Caco-2 (cell line): ENCODE results near the gene RTN4RL1. TPM values are rescaled to one million over a fixed set of nuclear protein-coding genes. Genes with fewer than 3 reads are reported as not detected.

ENCODE experiments used
- BruUV-seq: library from RNA; stranded (reverse); fragments of 400-500 nt; replicated peaks from 2 replicates; lab custom pipeline; 2021; lab: Mats Ljungman, UMichigan
- CTCF ChIA-PET: fragments of 300-600 bp; sonication (Branson Sonifier 250); formaldehyde crosslinking; loops from one replicate; lab custom pipeline; 2022; ENCODE audit warnings: antibody characterized with exemption; lab: Charles Lee
- POLR2A ChIA-PET: fragments of 300-600 bp; sonication (Branson Sonifier 250); formaldehyde crosslinking; loops from one replicate; lab custom pipeline; 2022; ENCODE audit warnings: antibody characterized with exemption; lab: Charles Lee
- DNase-seq, 2 experiments: peaks; one replicate each; pipeline versions ENCODE4 v3.0.0 to v3.0.0-alpha.2; 2020 to 2022
- H3K27me3 ChIP-seq: replicated peaks from 2 replicates; pipeline ENCODE4 v1.6.0; 2011; ENCODE audit warnings: low read length; ENCODE audit not compliant: control insufficient read depth, insufficient read depth
- H3K36me3 ChIP-seq: 2 replicates; pipeline ENCODE4 v1.5.1; 2011; ENCODE audit warnings: low read length; ENCODE audit not compliant: control insufficient read depth, insufficient read depth
- H3K4me1 ChIP-seq: fragments of 250-450 bp; sonication (Bioruptor Pico); 2 replicates; pipeline ENCODE4 v1.5.1; 2020; ENCODE audit warnings: mild to moderate bottlenecking
- H3K4me3 ChIP-seq: 2 replicates; pipeline ENCODE4 v1.5.1; 2011; ENCODE audit warnings: low read depth, mild to moderate bottlenecking, control low read depth, low read length
- H3K9me3 ChIP-seq: fragments of 250-450 bp; sonication (Bioruptor Pico); 2 replicates; pipeline ENCODE4 v1.5.1; 2020; ENCODE audit warnings: mild to moderate bottlenecking, moderate library complexity
- H3K27ac Mint-ChIP-seq: one replicate; pipeline ENCODE4 v1.8.0; 2022; ENCODE audit warnings: mixed read lengths; ENCODE audit not compliant: unreplicated experiment
- H3K27me3 Mint-ChIP-seq: one replicate; pipeline ENCODE4 v1.8.0; 2022; ENCODE audit warnings: mixed read lengths; ENCODE audit not compliant: insufficient read depth, unreplicated experiment
- H3K36me3 Mint-ChIP-seq: one replicate; pipeline ENCODE4 v1.8.0; 2022; ENCODE audit warnings: mild to moderate bottlenecking, mixed read lengths; ENCODE audit not compliant: insufficient read depth, unreplicated experiment
- H3K4me1 Mint-ChIP-seq: one replicate; pipeline ENCODE4 v1.8.0; 2022; ENCODE audit warnings: low read depth, mixed read lengths; ENCODE audit not compliant: unreplicated experiment
- H3K4me3 Mint-ChIP-seq: one replicate; pipeline ENCODE4 v1.8.0; 2022; ENCODE audit warnings: mild to moderate bottlenecking, moderate library complexity, mixed read lengths; ENCODE audit not compliant: unreplicated experiment
- H3K9me3 Mint-ChIP-seq: one replicate; pipeline ENCODE4 v1.8.0; 2022; ENCODE audit warnings: mixed read lengths; ENCODE audit not compliant: unreplicated experiment
- CTCF ChIP-seq, 2 experiments: fragments of 200-600 bp in 1 of 2; IDR thresholded peaks; 1 replicate in 1 of 2; 2 replicates in 1 of 2; pipeline versions ENCODE4 v1.5.1 to v1.8.0; 2011 to 2022; ENCODE audit warnings: antibody characterized with exemption in 1 of 2, control low read depth in 1 of 2, inconsistent platforms in 1 of 2, low read depth in 1 of 2, low read length in 1 of 2, mild to moderate bottlenecking in 1 of 2, moderate library complexity in 1 of 2; ENCODE audit not compliant: insufficient read depth in 1 of 2, severe bottlenecking in 1 of 2, unreplicated experiment in 1 of 2
- intact Hi-C: fragments of 100-400 bp; cut with micrococcal nuclease; formaldehyde crosslinking; loops from one replicate; pipeline ENCODE4 v1.10.0; 2022; ENCODE audit not compliant: unreplicated experiment
- total RNA-seq: library from RNA; stranded (reverse); gene quantifications from 2 replicates; pipeline ENCODE4 v1.2.3, GENCODE V29; 2022

RTN4RL1 gene
- total RNA-seq, 1 experiment from 2014 or later = 0.54 TPM

GRCh38 chr17:1915889-1916288, 109.2 kb downstream of the RTN4RL1 start:
- Histone ChIP-seq H3K27me3 (no peaks in the 10 kb centered on the region), H3K4me1 (no peaks in the 10 kb centered on the region), H3K36me3 (no peaks in the 10 kb centered on the region), H3K4me3 (no peak overlapping the region), H3K9me3 (no peaks in the 10 kb centered on the region)
- H3K9me3 Mint-ChIP-seq = no peaks in the 10 kb centered on the region
- ChIA-PET POLR2A (no interaction called here), CTCF (interaction anchor here (1.3 kb wide), 1 partner anchor 110 kb away, joined by 3 read pairs; no protein-coding TSS in a partner anchor)
- no peaks in the 10 kb centered on the region for H3K4me1 Mint-ChIP-seq
- DNase-seq = no peak
- TF ChIP-seq CTCF (IDR thresholded peaks at IDR 0.05; ENCODE audit: insufficient read depth in 1 of 2, low read depth in 1 of 2, low read length in 1 of 2, severe bottlenecking in 1 of 2, unreplicated experiment in 1 of 2) = no peak
- no peak overlapping the region for H3K4me3 Mint-ChIP-seq
- H3K27me3 Mint-ChIP-seq = peaks cover 2% of the 10 kb centered on the region
- H3K27ac Mint-ChIP-seq = no peak overlapping the region
- intact Hi-C loops = no loop called here
- BruUV-seq = no TSS peak
- H3K36me3 Mint-ChIP-seq = no peaks in the 10 kb centered on the region

GRCh38 chr17:1914661-1915083, 110.5 kb downstream of the RTN4RL1 start:
- intact Hi-C loops = no loop called here
- ChIA-PET POLR2A (no interaction called here), CTCF (no interaction called here)
- H3K4me3 ChIP-seq = no peak overlapping the region
- H3K27me3 ChIP-seq = no peaks in the 10 kb centered on the region
- no peaks in the 10 kb centered on the region for H3K9me3 ChIP-seq
- DNase-seq = no peak
- Mint-ChIP-seq H3K4me3 (no peak overlapping the region), H3K4me1 (no peaks in the 10 kb centered on the region), H3K9me3 (no peaks in the 10 kb centered on the region), H3K36me3 (no peaks in the 10 kb centered on the region), H3K27me3 (peaks cover 2% of the 10 kb centered on the region), H3K27ac (no peak overlapping the region)
- H3K4me1 ChIP-seq = peaks cover 6% of the 10 kb centered on the region
- H3K36me3 ChIP-seq = no peaks in the 10 kb centered on the region
- no TSS peak for BruUV-seq
- TF ChIP-seq CTCF (IDR thresholded peaks at IDR 0.05; ENCODE audit: insufficient read depth in 1 of 2, low read depth in 1 of 2, low read length in 1 of 2, severe bottlenecking in 1 of 2, unreplicated experiment in 1 of 2) = no peak

GRCh38 chr17:1913702-1914101, 111.4 kb downstream of the RTN4RL1 start:
- Mint-ChIP-seq H3K36me3 (no peaks in the 10 kb centered on the region), H3K27me3 (peaks cover 2% of the 10 kb centered on the region), H3K9me3 (no peaks in the 10 kb centered on the region), H3K4me3 (no peak overlapping the region), H3K27ac (no peak overlapping the region), H3K4me1 (no peaks in the 10 kb centered on the region)
- CTCF ChIA-PET = no interaction called here
- no TSS peak for BruUV-seq
- Histone ChIP-seq H3K4me3 (no peak overlapping the region), H3K9me3 (no peaks in the 10 kb centered on the region), H3K36me3 (no peaks in the 10 kb centered on the region), H3K4me1 (peaks cover 7% of the 10 kb centered on the region), H3K27me3 (no peaks in the 10 kb centered on the region)
- DNase-seq = no peak
- TF ChIP-seq CTCF (IDR thresholded peaks at IDR 0.05; ENCODE audit: insufficient read depth in 1 of 2, low read depth in 1 of 2, low read length in 1 of 2, severe bottlenecking in 1 of 2, unreplicated experiment in 1 of 2) = no peak
- POLR2A ChIA-PET = no interaction called here
- intact Hi-C loops = no loop called here
